HEK293 (cell line): ENCODE results near the gene TMEM212.

Experiments
- BCL11A ChIP-seq: fragments of 450-650 bp; formaldehyde crosslinking; IDR thresholded peaks from 2 replicates; pipeline ENCODE4 v1.5.1; 2016; ENCODE audit warnings: low read depth, missing biosample characterization, missing genetic modification characterization
- CTCF ChIP-seq: fragments of 450-650 bp; formaldehyde crosslinking; IDR thresholded peaks from 2 replicates; pipeline ENCODE4 v1.5.1; 2016; ENCODE audit warnings: missing biosample characterization, missing genetic modification characterization
- RBAK ChIP-seq: fragments of 450-650 bp; formaldehyde crosslinking; IDR thresholded peaks from 2 replicates; pipeline ENCODE4 v1.5.1; 2016; ENCODE audit warnings: missing biosample characterization, missing genetic modification characterization
- REST ChIP-seq: fragments of 450-650 bp; formaldehyde crosslinking; IDR thresholded peaks from 2 replicates; pipeline ENCODE4 v1.5.1; 2016; ENCODE audit warnings: missing biosample characterization, missing genetic modification characterization
- ZBTB6 ChIP-seq: fragments of 450-650 bp; formaldehyde crosslinking; IDR thresholded peaks from 2 replicates; pipeline ENCODE4 v1.5.1; 2017; ENCODE audit warnings: missing biosample characterization, missing genetic modification characterization
- ZNF112 ChIP-seq: fragments of 450-650 bp; formaldehyde crosslinking; IDR thresholded peaks from 2 replicates; pipeline ENCODE4 v1.5.0; 2017; ENCODE audit warnings: missing biosample characterization, missing genetic modification characterization
- ZNF416 ChIP-seq: fragments of 450-650 bp; formaldehyde crosslinking; IDR thresholded peaks from 2 replicates; pipeline ENCODE4 v1.5.1; 2016; ENCODE audit warnings: missing biosample characterization, missing genetic modification characterization
- ZNF664 ChIP-seq: fragments of 450-650 bp; formaldehyde crosslinking; IDR thresholded peaks from 2 replicates; pipeline ENCODE4 v1.5.1; 2016; ENCODE audit warnings: missing biosample characterization, missing genetic modification characterization
- ZNF692 ChIP-seq: fragments of 450-650 bp; formaldehyde crosslinking; IDR thresholded peaks from 2 replicates; pipeline ENCODE4 v1.5.1; 2016; ENCODE audit warnings: missing biosample characterization, missing genetic modification characterization
- ZNF701 ChIP-seq: fragments of 450-650 bp; formaldehyde crosslinking; IDR thresholded peaks from 2 replicates; pipeline ENCODE4 v1.5.1; 2016; ENCODE audit warnings: missing biosample characterization, missing genetic modification characterization

GRCh38 chr3:171805687-171806086 is 37.5 kb upstream of the TMEM212 start:
- no peak for TF ChIP-seq ZNF692
- TF ChIP-seq CTCF, result no peak
- TF ChIP-seq ZNF112 (tag by site-specific recombination), result no peak
- TF ChIP-seq RBAK (tag by site-specific recombination), result no peak
- no peak for TF ChIP-seq ZNF416
- TF ChIP-seq REST (tag by site-specific recombination), result no peak
- no peak for TF ChIP-seq ZNF701 (tag by site-specific recombination)
- TF ChIP-seq BCL11A, result no peak
- 0 out of 2 replicates have a peak, but pooled peaks have one; percentile 27 for TF ChIP-seq ZNF664
- TF ChIP-seq ZBTB6, result no peak
